ENCODE results near the gene LZTFL1. TPM values are rescaled to one million over a fixed set of nuclear protein-coding genes. Genes with fewer than 3 reads are reported as not detected.
"Not testable (repeated sequence)": the region's sequence is repeated elsewhere in the genome, so short reads cannot be mapped to it uniquely, and the experiment has no call there.

The LZTFL1 gene
- total RNA-seq, 1 experiment from 2014 or later = 9.1 TPM

- Histone ChIP-seq H3K36me3 (ENCODE audit: control insufficient read depth, insufficient read depth, low read length) (no peaks in the 10 kb centered on the region), H3K9me3 (0 out of 2 replicates have a peak, but pooled peaks cover under 1% of the 10 kb centered on the region), H3K27me3 (replicated peaks; ENCODE audit: control insufficient read depth, insufficient read depth, low read length) (no peaks in the 10 kb centered on the region), H3K4me3 (ENCODE audit: low read depth, low read length) (no peak overlapping the region), H3K4me1 (peaks cover 18% of the 10 kb centered on the region)
- CTCF ChIA-PET = interaction anchor here (1.3 kb wide), 1 partner anchor 201 kb away, joined by 3 read pairs; no protein-coding TSS in a partner anchor
- H3K27me3 Mint-ChIP-seq (ENCODE audit: insufficient read depth, unreplicated experiment) = no peaks in the 10 kb centered on the region
- TF ChIP-seq CTCF (IDR thresholded peaks at IDR 0.05; ENCODE audit: insufficient read depth in 1 of 2, low read depth in 1 of 2, low read length in 1 of 2, severe bottlenecking in 1 of 2, unreplicated experiment in 1 of 2) = no peak
- no TSS peak for BruUV-seq (replicated peaks)
- POLR2A ChIA-PET = no interaction called here
- H3K27ac Mint-ChIP-seq (ENCODE audit: unreplicated experiment) = no peak overlapping the region
- H3K36me3 Mint-ChIP-seq (ENCODE audit: insufficient read depth, unreplicated experiment) = no peaks in the 10 kb centered on the region
- intact Hi-C loops (cut with micrococcal nuclease; ENCODE audit: unreplicated experiment) = no loop called here
- H3K9me3 Mint-ChIP-seq (ENCODE audit: unreplicated experiment) = peaks cover 20% of the 10 kb centered on the region
- DNase-seq = peak; percentile 26 to 41
- peaks cover 16% of the 10 kb centered on the region for H3K4me1 Mint-ChIP-seq (ENCODE audit: low read depth, unreplicated experiment)
- H3K4me3 Mint-ChIP-seq (ENCODE audit: unreplicated experiment) = peak overlapping the region; percentile 53
Measured at GRCh38 chr3:45861043-45861719, 19.3 kb upstream of the LZTFL1 start.

GRCh38 chr3:45860481-45860880 is 18.6 kb upstream of the LZTFL1 start:
- 0 out of 2 replicates have a peak, but pooled peaks cover 3% of the 10 kb centered on the region for H3K9me3 ChIP-seq
- Mint-ChIP-seq H3K4me3 (ENCODE audit: unreplicated experiment) (peak overlapping the region; percentile 53), H3K4me1 (ENCODE audit: low read depth, unreplicated experiment) (peaks cover 16% of the 10 kb centered on the region), H3K27me3 (ENCODE audit: insufficient read depth, unreplicated experiment) (no peaks in the 10 kb centered on the region), H3K9me3 (ENCODE audit: unreplicated experiment) (peaks cover 27% of the 10 kb centered on the region), H3K36me3 (ENCODE audit: insufficient read depth, unreplicated experiment) (no peaks in the 10 kb centered on the region), H3K27ac (ENCODE audit: unreplicated experiment) (no peak overlapping the region)
- peaks cover 18% of the 10 kb centered on the region for H3K4me1 ChIP-seq
- TF ChIP-seq CTCF (IDR thresholded peaks at IDR 0.05; ENCODE audit: insufficient read depth in 1 of 2, low read depth in 1 of 2, low read length in 1 of 2, severe bottlenecking in 1 of 2, unreplicated experiment in 1 of 2) = no peak
- ChIA-PET CTCF (no interaction called here), POLR2A (no interaction called here)
- no TSS peak for BruUV-seq (replicated peaks)
- H3K4me3 ChIP-seq (ENCODE audit: low read depth, low read length) = no peak overlapping the region
- no peaks in the 10 kb centered on the region for H3K36me3 ChIP-seq (ENCODE audit: control insufficient read depth, insufficient read depth, low read length)
- H3K27me3 ChIP-seq (replicated peaks; ENCODE audit: control insufficient read depth, insufficient read depth, low read length) = no peaks in the 10 kb centered on the region
- intact Hi-C loops (cut with micrococcal nuclease; ENCODE audit: unreplicated experiment) = no loop called here
- DNase-seq = no peak

GRCh38 chr3:45858809-45859543 is 17.1 kb upstream of the LZTFL1 start:
- no peak for TF ChIP-seq CTCF (IDR thresholded peaks at IDR 0.05; ENCODE audit: insufficient read depth in 1 of 2, low read depth in 1 of 2, low read length in 1 of 2, severe bottlenecking in 1 of 2, unreplicated experiment in 1 of 2)

GRCh38 chr3:45857024-45857423 is 15.1 kb upstream of the LZTFL1 start:
- DNase-seq; H3K36me3 Mint-ChIP-seq (ENCODE audit: insufficient read depth, unreplicated experiment); POLR2A ChIA-PET; H3K27ac Mint-ChIP-seq (ENCODE audit: unreplicated experiment); H3K27me3 ChIP-seq (replicated peaks; ENCODE audit: control insufficient read depth, insufficient read depth, low read length); H3K4me3 ChIP-seq (ENCODE audit: low read depth, low read length); H3K9me3 ChIP-seq; CTCF ChIA-PET; H3K4me3 Mint-ChIP-seq (ENCODE audit: unreplicated experiment); BruUV-seq (replicated peaks); H3K27me3 Mint-ChIP-seq (ENCODE audit: insufficient read depth, unreplicated experiment); H3K36me3 ChIP-seq (ENCODE audit: control insufficient read depth, insufficient read depth, low read length); intact Hi-C loops (cut with micrococcal nuclease; ENCODE audit: unreplicated experiment): not testable (repeated sequence)
- peaks cover 17% of the 10 kb centered on the region for H3K9me3 Mint-ChIP-seq (ENCODE audit: unreplicated experiment)
- peaks cover 16% of the 10 kb centered on the region for H3K4me1 Mint-ChIP-seq (ENCODE audit: low read depth, unreplicated experiment)
- peaks cover 15% of the 10 kb centered on the region for H3K4me1 ChIP-seq

More at GRCh38 chr3:45858809-45859543, 17.1 kb upstream of the LZTFL1 start:
- H3K4me1 Mint-ChIP-seq (ENCODE audit: low read depth, unreplicated experiment) = peaks cover 16% of the 10 kb centered on the region
- H3K36me3 ChIP-seq (ENCODE audit: control insufficient read depth, insufficient read depth, low read length) = no peaks in the 10 kb centered on the region
- H3K27me3 Mint-ChIP-seq (ENCODE audit: insufficient read depth, unreplicated experiment) = no peaks in the 10 kb centered on the region
- no peak overlapping the region for H3K4me3 ChIP-seq (ENCODE audit: low read depth, low read length)
- H3K36me3 Mint-ChIP-seq (ENCODE audit: insufficient read depth, unreplicated experiment) = no peaks in the 10 kb centered on the region
- no peak overlapping the region for H3K4me3 Mint-ChIP-seq (ENCODE audit: unreplicated experiment)
- 0 out of 2 replicates have a peak, but pooled peaks cover 3% of the 10 kb centered on the region for H3K9me3 ChIP-seq
- H3K27me3 ChIP-seq (replicated peaks; ENCODE audit: control insufficient read depth, insufficient read depth, low read length) = no peaks in the 10 kb centered on the region
- ChIA-PET CTCF (no interaction called here), POLR2A (no interaction called here)
- no TSS peak for BruUV-seq (replicated peaks)
- intact Hi-C loops (cut with micrococcal nuclease; ENCODE audit: unreplicated experiment) = no loop called here
- peaks cover 18% of the 10 kb centered on the region for H3K4me1 ChIP-seq
- H3K27ac Mint-ChIP-seq (ENCODE audit: unreplicated experiment) = no peak overlapping the region
- DNase-seq = no peak
- H3K9me3 Mint-ChIP-seq (ENCODE audit: unreplicated experiment) = peaks cover 27% of the 10 kb centered on the region

- Mint-ChIP-seq H3K4me1 (ENCODE audit: low read depth, unreplicated experiment) (peaks cover 15% of the 10 kb centered on the region), H3K9me3 (ENCODE audit: unreplicated experiment) (peaks cover 17% of the 10 kb centered on the region)
- H3K4me1 ChIP-seq; H3K27me3 Mint-ChIP-seq (ENCODE audit: insufficient read depth, unreplicated experiment); H3K9me3 ChIP-seq; H3K36me3 Mint-ChIP-seq (ENCODE audit: insufficient read depth, unreplicated experiment); BruUV-seq (replicated peaks); DNase-seq; H3K36me3 ChIP-seq (ENCODE audit: control insufficient read depth, insufficient read depth, low read length); H3K27ac Mint-ChIP-seq (ENCODE audit: unreplicated experiment); intact Hi-C loops (cut with micrococcal nuclease; ENCODE audit: unreplicated experiment); CTCF ChIA-PET; POLR2A ChIA-PET; H3K4me3 ChIP-seq (ENCODE audit: low read depth, low read length); H3K27me3 ChIP-seq (replicated peaks; ENCODE audit: control insufficient read depth, insufficient read depth, low read length); H3K4me3 Mint-ChIP-seq (ENCODE audit: unreplicated experiment): not testable (repeated sequence)
Measured at GRCh38 chr3:45856323-45856722, 14.4 kb upstream of the LZTFL1 start.
